ENCODE results near the gene PTP4A2. TPM values are rescaled to one million over a fixed set of nuclear protein-coding genes. Genes with fewer than 3 reads are reported as not detected.
"Not testable (repeated sequence)": the region's sequence is repeated elsewhere in the genome, so short reads cannot be mapped to it uniquely, and the experiment has no call there.

Gene PTP4A2
- total RNA-seq, 1 experiment from 2014 or later = 397 TPM

DNA sequence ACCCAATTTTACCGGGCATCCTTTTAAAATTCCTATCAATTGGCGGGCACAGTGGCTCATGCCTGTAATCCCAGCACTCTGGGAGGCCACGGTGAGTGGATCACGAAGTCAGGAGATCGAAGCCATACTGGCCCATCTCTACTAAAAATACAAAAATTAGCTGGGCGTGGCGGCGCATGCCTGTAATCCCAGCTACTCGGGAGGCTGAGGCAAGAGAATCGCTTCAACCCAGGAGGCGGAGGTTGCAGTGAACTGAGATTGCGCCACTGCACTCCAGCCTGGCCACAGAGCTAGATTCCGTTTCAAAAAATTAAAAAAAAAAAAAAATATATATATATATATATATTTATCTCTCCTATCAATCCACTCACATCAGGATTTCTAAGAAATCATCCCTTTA, 12.3 kb downstream of the PTP4A2 start:
- DNase-seq (ENCODE audit: low read depth) = not testable (repeated sequence)

DNA sequence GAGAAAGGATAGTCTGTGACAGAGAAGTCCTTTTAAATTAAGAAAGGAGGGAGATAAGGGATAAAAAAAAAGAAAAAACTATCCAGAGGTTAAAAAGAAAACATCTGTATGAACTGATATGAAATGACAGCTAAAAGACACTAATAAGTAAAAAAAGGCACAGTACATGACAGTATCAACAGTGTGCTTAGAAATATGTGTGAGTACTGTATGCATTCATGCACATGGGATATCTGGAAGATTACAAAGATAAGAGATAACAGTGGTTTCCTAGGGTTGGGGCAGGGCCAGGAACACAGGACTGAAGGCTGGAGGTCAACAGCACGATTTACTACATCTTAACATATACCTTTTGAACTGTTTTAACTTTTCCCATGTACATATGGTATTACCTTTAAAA, 13.3 kb downstream of the PTP4A2 start:
- DNase-seq (ENCODE audit: low read depth) = peak; percentile 34

DNA sequence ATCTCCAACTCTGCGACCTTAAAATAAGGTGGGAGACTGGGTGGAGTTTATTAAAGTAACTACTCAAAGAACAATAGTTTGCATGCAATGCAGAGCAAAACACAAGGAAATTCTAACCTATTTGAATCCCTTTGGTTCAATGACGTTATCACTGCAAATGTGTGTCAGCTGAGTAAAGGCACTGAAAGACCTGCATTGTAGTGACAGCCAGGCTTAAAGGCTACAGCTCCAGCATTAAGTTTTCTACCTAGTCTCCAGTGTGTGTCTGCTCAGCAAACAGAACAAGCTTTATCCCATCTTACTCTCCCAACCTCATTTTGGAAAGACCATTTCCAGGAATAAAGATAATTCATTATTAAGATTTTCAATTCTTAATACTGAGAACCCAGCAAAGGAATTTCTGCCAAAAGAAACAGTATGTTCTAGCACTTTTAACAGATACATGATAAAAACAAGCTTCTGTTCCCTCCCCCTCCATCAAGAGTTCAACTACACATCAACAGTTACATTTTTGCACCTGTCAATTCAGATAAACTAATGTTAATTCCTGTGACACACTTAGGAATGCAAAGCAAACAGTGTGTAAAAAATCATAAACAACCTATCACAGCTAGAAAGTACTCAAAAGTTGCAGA, 14.2 kb downstream of the PTP4A2 start:
- no peak for DNase-seq (ENCODE audit: low read depth)

DNA sequence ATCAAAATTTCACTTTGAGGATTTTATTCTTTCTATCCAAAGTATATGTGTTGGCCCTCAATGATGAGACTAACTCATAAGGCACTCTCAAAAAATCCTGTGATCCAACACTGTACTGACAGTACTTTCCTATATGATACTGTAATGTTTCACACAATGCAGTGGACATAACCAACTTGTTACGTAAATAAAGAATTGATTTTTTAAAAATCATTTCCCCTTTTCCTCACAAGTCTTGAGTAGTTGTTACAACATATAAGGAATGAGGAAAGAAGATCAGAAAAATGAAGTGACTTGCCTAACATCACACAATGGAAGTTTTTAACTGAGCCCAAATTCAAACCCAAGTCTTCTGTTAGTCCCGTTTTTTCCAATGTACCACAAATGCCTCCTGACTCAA, 17.2 kb downstream of the PTP4A2 start:
- DNase-seq (ENCODE audit: low read depth) = no peak

DNA sequence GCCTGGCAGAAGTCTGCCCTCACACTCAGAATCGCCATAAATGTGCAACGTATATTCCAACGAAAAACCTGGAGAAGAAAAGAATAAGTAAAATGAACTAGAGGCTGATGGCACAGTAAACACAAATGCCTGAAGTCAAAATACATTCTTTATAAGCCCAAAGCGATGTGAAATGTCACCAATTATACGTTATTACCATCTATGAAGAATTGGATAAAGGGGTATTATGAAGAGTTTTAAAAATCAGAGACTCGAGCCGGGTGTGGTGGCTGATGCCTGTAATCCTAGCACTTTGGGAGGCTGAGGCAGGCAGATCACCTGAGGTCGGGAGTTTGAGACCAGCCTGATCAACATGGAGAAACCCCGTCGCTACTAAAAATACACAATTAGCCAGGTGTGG, 18.6 kb downstream of the PTP4A2 start:
- DNase-seq (ENCODE audit: low read depth) = no peak

DNA sequence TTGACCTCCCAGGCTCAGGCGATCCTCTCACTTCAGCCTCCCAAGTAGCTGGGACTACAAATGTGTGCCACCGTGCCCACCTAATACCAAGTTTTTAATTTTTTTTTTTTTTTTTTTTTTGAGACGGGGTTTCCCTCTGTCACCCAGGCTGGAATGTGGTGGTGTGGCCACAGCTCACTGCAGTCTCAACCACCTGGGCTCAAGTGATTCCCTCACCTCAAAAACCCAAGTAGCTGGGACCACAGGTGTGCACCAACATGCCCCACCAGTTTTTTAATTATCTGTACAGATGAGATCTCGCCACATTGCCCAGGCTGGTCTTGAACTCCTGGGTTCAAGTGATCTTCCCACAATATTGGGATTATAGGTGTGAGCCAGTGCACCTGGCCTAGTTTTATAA, 22.7 kb downstream of the PTP4A2 start:
- no peak for DNase-seq (ENCODE audit: low read depth)

DNA sequence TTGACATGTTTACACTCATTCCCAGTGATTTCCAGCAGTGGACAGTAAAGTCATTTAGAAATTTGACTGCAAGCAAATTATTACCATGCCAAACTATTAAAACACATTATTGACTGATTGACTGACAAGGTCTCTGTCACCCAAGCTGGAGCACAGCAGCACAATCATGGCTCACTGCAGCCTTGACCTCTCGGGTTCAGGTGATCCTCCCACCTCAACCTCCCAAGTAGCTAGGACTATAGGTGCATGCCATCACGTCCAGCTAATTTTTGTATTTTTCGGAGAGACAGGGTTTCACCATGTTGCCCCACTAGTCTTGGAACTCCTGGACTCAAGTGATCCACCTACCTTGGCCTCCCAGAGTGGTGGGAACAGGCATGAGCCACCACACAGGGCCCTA, 24.2 kb downstream of the PTP4A2 start:
- no peak for DNase-seq (ENCODE audit: low read depth)

DNA sequence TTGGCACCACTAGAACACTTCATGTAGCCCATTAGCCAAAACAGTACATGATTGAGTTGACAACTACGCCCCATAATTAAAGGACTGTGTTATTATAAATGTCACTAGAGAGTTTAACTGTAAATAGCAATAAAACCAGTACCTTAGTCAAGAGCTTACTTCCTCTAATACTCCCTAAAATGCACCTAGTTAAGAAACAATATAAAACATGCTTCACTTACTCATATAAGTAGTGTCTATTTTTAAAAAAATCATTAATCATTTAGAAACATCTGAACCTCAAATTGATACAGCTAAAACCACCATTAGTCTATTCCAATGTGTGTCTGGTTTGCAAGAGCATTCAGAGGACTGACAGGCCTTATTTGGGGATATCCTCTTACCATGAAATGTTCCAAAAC, 25.3 kb downstream of the PTP4A2 start:
- DNase-seq (ENCODE audit: low read depth) = no peak

DNA sequence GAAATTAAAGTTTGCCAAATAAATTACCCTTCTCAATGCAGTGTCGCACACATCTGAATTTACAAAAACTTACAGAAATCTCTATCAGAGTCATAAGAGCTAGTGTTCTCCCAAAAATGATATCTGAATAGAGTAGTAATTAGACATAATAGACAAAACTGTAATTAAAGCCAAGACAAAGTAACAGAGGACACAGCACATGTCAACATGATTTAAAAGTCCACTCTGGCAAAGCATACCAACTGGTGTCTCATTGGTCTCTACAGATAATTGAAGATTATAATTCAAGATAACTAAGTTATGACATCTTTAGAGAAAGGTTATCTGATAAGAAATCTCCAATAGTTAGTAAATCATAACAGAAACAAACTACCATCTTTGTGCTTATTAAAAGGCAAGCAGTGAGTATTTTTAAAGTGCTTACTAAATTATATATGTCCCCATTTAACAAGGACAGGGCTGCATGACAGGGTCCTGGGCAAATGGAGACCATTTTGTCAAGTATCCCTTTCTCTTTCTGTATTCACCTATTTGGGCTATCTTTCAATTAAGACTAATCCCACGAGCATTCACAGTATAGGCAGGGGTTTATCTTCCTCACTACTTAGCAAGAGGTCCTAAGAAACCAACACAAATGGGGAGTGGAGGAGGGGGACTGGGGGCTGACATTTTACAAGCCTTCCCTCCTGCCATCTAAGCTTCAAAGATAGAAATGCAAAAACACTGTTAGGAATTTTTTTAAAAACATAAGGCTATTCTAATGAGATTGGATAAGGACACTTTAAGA, 26.0 kb downstream of the PTP4A2 start:
- no peak for DNase-seq (ENCODE audit: low read depth)

DNA sequence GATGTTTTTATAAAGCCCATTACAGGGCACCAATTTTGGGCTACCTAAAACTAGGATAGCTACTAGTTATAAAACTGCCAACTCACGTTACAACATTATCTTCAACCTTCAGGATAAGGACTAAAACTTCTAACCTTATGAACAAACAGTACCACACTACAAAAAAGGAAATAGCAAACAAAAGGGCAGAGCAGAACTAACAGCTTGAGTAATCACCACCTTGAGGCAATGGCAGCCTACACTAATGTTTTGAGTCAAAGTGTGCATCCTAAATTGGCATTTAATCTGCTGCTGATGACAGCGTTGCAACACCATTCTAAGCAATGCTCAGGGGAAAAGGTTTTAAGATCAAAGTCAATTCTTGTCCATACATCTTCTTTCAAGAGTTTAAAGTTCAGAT, 27.2 kb downstream of the PTP4A2 start:
- no peak for DNase-seq (ENCODE audit: low read depth)

DNA sequence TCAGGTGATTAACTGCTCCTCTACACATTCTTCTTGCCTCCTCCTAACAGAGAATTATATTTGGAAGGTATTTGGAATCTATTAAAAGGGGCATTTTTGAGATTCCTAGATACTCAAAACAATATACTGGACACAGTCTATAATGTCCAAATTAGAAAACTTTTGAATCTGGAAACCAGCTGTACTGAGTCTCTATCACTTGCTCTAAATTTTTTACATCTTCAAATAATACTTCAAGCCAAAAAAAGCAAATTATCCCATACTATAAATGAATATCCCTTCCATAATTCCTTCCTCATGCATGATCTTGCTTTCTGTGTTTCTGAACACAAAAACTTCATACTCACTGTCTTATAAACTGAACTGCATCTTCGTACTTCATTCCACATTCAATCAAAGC, 28.5 kb downstream of the PTP4A2 start:
- no peak for DNase-seq (ENCODE audit: low read depth)

DNA sequence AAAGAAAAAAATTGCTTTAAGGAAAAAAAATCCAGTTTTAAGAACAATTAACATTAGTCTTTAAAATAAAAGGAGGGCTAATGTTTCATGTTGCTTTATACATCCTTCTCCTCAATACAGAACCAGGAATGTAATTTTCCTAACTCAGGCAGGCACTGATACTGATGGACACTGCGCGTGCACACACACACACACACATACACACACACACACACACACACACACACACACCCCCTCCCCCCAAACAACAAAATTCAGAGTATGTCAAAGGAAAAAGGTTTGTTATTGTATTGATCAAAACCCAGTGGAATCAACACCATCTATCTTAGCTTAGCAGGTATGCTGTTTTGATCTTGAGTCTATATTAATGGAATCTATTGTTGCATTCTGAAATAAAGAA, 31.6 kb downstream of the PTP4A2 start:
- no peak for DNase-seq (ENCODE audit: low read depth)

DNA sequence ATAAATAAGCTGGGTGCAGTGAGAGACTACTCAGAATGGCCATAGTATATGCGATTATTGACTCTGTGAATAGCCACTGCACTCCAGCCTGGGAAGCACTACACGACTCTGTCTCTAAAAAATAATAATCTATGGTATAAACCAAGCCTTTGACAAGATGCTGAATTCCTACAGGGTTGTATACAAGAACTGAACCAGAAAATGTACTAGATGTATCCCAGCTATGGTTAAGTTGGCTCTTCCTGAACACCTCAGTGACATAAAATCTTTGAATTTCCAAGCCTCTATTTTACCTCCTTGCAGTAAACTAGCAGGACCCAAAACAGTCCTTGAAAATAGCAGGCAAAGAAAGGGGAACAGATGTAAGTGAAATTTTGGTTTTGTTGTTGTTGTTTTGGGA, 32.5 kb downstream of the PTP4A2 start:
- no peak for DNase-seq (ENCODE audit: low read depth)

DNA sequence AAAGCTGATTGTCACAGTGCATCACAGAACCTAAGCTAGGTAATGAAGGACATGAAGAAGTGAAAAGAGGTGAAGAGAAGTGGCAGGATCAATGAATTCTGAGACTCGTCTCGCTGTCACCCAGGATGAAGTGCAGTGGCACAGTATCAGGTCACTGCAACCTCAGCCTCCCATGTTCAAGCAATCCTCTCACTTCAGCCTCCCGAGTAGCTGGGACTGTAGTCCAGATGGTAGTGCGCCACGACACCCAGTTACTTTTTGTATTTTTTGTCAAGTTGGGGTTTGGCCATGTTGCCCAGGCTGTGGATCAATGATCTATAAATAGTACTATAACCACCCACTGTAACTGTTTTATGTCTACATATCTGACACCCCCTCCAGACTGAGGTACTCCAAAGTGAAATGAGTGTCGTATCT, 33.1 kb downstream of the PTP4A2 start:
- DNase-seq (ENCODE audit: low read depth) = no peak

DNA sequence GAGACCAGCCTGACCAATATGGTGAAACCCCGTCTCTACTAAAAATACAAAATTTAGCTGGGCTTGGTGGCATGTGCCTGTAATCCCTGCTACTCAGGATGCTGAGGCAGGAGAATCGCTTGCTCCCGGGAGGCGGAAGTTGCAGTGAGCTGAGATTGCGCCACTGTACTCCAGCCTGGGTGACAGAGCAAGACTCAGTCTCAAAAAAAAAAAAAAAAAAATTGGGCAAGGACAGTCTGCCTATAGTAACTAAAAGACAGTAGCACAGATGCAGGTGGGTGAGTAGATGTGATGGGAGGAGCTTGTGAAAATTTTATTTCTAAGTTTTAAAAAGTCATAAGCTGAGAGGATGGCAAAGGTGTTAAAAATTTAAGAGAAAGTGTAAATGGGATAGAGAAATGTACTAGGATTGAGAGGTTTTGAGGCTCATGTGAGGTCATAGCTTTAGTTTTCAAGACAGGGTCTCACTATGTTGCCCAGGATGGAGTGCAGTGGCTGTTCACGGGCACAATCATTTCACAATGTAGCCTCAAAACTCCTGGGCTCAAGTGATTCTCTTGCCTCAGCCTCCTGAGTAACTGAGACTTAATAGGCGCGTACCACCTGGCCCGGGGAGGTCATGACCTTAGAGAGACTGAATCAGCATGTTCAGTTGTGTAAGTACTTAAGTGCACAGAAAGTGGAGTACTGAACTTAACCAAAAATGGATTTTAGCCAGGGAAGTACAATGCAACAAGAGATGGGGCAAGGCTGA, 33.7 kb downstream of the PTP4A2 start:
- peak; percentile 16 for DNase-seq (ENCODE audit: low read depth)

DNA sequence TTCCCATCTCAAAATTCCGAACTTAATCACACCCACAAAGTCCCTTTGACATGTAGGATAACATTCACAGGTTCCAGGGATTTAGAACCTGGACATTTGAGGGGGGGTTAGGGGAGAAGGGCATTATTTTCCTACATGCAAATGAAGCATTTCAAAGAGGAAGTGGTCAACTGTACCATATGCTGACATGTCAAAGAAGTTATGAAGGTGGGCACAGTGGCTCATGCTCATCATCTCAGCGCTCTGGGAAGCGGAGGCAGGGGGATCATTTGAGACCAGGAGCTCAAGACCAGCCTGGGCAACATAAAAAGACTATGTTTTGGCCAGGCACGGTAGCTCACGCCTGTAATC, 35.7 kb downstream of the PTP4A2 start:
- DNase-seq (ENCODE audit: low read depth) = no peak

DNA sequence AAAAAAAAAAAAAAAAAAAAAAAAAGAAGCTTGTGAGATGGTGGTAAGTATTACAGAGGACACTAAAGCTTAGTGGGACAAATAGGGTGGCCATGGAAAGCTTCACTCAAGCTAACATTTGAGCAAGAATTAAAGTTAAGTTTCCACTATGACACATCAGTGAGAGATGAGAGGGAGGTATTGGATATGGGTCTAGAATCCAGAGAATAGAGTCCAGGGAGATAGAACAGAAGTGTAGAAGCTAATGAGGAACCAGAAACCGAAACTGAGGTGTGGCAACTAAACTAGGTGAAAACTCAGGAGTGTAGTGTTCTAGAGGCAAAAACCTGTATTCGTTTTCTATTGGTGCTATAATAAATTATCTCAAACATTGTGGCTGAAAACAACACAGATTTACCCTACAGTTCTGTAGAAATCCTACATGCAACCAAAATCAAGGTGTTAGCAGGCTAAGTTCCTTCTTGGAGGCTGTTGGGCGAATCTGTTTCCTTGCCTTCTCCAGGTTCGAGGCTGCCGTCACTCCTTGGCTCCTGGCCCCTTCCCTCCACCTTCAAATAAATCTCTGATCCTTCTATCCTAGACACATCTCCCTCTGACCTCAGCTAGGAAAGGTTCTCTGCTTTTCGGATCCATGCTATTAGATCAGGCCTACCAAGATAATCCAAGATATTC, 36.2 kb downstream of the PTP4A2 start:
- DNase-seq (ENCODE audit: low read depth) = no peak

DNA sequence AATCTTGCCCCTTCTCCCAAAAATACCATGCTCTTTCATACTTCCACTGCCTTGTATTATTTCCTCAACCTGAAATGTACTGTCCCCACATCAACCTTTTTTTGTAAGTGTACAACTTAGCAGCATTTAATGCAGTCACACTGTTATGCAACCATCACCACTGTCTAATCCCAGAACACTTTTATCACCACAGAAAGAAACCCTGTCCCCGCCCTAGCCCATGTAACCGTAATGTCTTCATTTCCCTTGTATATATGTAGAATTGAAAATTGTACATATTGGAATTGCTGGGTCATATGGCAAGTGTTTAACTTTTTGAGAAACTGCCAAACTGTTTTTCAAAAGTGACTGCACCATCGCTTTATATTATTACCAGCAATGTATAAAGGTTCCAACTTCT, 37.4 kb downstream of the PTP4A2 start:
- DNase-seq (ENCODE audit: low read depth) = no peak

DNA sequence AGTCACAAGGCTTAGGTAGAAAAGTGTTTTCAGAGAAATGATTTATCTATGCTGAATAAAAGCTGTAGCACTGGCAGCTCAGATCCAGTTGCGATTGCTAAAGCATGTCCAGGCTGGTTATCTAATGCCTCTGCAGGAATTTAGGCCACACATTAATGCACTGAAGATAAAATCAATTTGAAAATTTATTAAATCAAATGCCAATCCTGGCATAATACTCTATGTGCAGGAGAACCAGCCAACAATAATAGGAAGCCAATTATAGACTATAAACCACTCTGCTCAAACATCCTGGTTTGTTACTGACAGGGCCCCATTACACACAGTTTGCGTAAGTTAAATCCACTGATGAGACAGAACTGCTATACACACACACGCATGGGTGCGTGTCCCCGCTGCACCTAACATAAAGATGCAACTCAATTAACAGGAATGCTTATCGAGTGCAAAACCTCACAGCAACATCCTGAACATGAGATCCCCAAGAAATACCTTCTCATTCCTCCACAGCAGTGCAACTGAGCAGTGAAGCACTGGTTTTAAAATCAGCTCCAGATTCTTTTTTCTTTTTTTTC, 40.6 kb downstream of the PTP4A2 start:
- no peak for DNase-seq (ENCODE audit: low read depth)

DNA sequence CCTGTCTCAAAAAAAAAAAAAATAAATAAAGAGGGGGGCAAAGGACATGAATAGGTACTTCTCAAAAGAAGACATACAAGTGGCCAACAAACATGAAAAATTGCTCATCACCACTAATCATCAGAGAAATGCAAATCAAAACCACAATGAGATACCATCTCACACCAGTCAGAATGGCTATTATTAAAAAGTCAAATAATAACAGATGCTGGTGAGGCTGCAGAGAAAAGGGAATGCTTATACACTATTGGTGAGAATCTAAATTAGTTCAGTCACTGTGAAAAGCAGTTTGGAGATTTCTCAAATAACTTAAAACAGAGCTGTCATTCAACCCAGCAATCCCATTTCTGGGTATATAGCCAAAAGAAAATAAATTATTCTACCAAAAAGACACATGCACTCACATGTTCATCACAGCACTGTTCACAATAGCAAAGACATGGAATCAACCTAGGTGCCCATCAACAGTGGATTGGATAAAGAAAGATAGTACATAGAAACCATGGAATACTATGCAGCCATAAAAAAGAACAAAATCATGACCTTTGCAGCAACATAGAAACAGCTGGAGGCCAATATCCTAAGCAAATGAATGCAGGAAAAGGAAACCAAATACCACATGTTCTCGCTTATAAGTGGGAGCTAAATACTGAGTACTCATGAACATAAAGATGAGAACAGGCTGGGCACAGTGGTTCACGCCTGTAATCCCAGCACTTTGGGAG, 42.5 kb downstream of the PTP4A2 start:
- not testable (repeated sequence) for DNase-seq (ENCODE audit: low read depth)

DNA sequence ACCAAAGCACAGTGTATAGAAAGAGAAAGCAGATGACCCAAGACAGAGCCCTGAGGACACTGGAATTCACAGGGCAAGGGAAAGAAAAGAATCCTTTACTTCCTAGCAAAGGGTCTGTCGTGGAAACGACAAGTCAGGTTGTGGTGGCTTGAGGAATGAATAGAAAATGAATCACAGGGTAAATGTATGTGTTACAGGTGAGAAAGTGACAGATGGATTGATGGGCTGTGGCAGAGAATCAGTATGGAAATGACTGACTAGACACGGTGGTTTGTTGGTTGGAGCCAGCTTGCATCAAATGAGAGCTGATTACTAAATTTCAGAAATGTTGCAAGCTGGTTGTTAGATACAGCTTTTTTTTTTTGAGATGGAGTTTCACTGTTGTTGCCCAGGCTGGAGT, 46.9 kb downstream of the PTP4A2 start:
- no peak for DNase-seq (ENCODE audit: low read depth)
